Spleen (tissue), 7 donors: ENCODE results near the gene SPTSSB.

ENCODE experiments used
- POLR2A ChIP-seq, 3 donors: fragments of 450-650 bp; IDR thresholded peaks; one replicate each; pipeline ENCODE4 v1.5.1; 2017; ENCODE audit warnings: antibody characterized with exemption in 3 of 3, mild to moderate bottlenecking in 1 of 3
- TF ChIP-seq, protein P1 (sequence below), 11 experiments: fragments of 200-600 bp in 7 of 11; fragments of 450-650 bp in 4 of 11; sonication (generic) in 4 of 11; IDR thresholded peaks in 8 of 11; conservative IDR thresholded peaks in 3 of 11; 1 replicate in 7 of 11; 2 replicates in 4 of 11; pipeline versions ENCODE4 v1.4.0 to v1.8.0; 2016 to 2021; ENCODE audit warnings: antibody characterized with exemption in 11 of 11, inconsistent platforms in 4 of 11, mild to moderate bottlenecking in 1 of 11
- donor health status: DM: no; HTN: no; CAD: no; lungs with moderate emphysema.
- donor health status: DM: no; HTN: no; CAD: no.
- donor health status: DM: no; HTN: no; CAD: no.

- TF ChIP-seq, protein P1, sequence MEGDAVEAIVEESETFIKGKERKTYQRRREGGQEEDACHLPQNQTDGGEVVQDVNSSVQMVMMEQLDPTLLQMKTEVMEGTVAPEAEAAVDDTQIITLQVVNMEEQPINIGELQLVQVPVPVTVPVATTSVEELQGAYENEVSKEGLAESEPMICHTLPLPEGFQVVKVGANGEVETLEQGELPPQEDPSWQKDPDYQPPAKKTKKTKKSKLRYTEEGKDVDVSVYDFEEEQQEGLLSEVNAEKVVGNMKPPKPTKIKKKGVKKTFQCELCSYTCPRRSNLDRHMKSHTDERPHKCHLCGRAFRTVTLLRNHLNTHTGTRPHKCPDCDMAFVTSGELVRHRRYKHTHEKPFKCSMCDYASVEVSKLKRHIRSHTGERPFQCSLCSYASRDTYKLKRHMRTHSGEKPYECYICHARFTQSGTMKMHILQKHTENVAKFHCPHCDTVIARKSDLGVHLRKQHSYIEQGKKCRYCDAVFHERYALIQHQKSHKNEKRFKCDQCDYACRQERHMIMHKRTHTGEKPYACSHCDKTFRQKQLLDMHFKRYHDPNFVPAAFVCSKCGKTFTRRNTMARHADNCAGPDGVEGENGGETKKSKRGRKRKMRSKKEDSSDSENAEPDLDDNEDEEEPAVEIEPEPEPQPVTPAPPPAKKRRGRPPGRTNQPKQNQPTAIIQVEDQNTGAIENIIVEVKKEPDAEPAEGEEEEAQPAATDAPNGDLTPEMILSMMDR (IDR thresholded peaks at IDR 0.05 in 8 of 11, conservative IDR thresholded peaks at IDR 0.05 in 3 of 11) = no peak
- no peak for TF ChIP-seq POLR2A (IDR thresholded peaks at IDR 0.05)
These were observed 56.4 kb downstream of the SPTSSB start for GRCh38 chr3:161314836-161315395.
